GM12878 (cell line): ENCODE results near the gene SERTAD1. TPM values are rescaled to one million over a fixed set of nuclear protein-coding genes. Genes with fewer than 3 reads are reported as not detected.

Experiments
- BHLHE40 ChIP-seq, 2 experiments: fragments of 450-650 bp in 1 of 2; IDR thresholded peaks; 2 replicates each; pipeline ENCODE4 v1.6.1; 2011 to 2017; ENCODE audit warnings: low read depth in 2 of 2, borderline replicate concordance in 1 of 2, improper control_type of control experiment in 1 of 2, low read length in 1 of 2, mild to moderate bottlenecking in 1 of 2
- BRCA1 ChIP-seq: IDR thresholded peaks from 2 replicates; pipeline ENCODE4 v1.6.1; 2011; ENCODE audit warnings: low read depth, low read length, improper control_type of control experiment
- CHD4 ChIP-seq: fragments of 200-600 bp; sonication (generic); IDR thresholded peaks from 2 replicates; pipeline ENCODE4 v1.6.1; 2016; ENCODE audit warnings: mild to moderate bottlenecking
- PAX5 ChIP-seq: IDR thresholded peaks from 2 replicates; pipeline ENCODE4 v1.6.1; 2011; ENCODE audit warnings: low read depth, low read length, borderline replicate concordance
- RBBP5 ChIP-seq: fragments of 200-600 bp; sonication (generic); conservative IDR thresholded peaks from 2 replicates; pipeline ENCODE4 v1.6.1; 2016
- SMAD1 ChIP-seq: fragments of 450-650 bp; IDR thresholded peaks from 2 replicates; pipeline ENCODE4 v1.6.1; 2018; ENCODE audit warnings: mild to moderate bottlenecking, low read depth; ENCODE audit not compliant: partially characterized antibody
- SP1 ChIP-seq: IDR thresholded peaks from one replicate; pipeline ENCODE4 v1.6.1; 2011; ENCODE audit warnings: low read depth, low read length
- TARDBP ChIP-seq: IDR thresholded peaks from 2 replicates; pipeline ENCODE4 v1.6.1; 2016; ENCODE audit warnings: borderline replicate concordance
- TCF7 ChIP-seq: IDR thresholded peaks from 2 replicates; pipeline ENCODE4 v1.6.1; 2014; ENCODE audit warnings: antibody characterized with exemption, borderline replicate concordance
- ZNF622 ChIP-seq: fragments of 450-650 bp; IDR thresholded peaks from 2 replicates; pipeline ENCODE4 v1.6.1; 2017; ENCODE audit warnings: mild to moderate bottlenecking, inconsistent platforms
- ZZZ3 ChIP-seq: IDR thresholded peaks from 2 replicates; pipeline ENCODE4 v1.6.1; 2011; ENCODE audit warnings: low read depth; ENCODE audit not compliant: control insufficient read depth, insufficient read length
- polyA plus RNA-seq, 11 experiments: library from polyadenylated mRNA; depleted of rRNA in 4 of 11; unstranded in 6 of 11; stranded (reverse) in 5 of 11; fragments of >200 nt; fragmentation: Nextera tagmentation in 4 of 11; fragmentation: Illumina TruSeq in 1 of 11; extraction: Ambion mirVana in 4 of 11; extraction: Trizol in 1 of 11; gene quantifications; 1 replicate in 1 of 11; 2 replicates in 10 of 11; pipeline versions ENCODE4 v1.2.1 to v1.2.3, GENCODE V29; 2011 to 2016; ENCODE audit warnings: inconsistent platforms in 2 of 11, missing spikeins in 2 of 11, low read depth in 1 of 11
- total RNA-seq, 4 experiments: library from RNA; depleted of rRNA in 3 of 4; stranded (reverse); fragments of >200 nt in 3 of 4; fragmentation: Illumina TruSeq in 1 of 4; extraction: Trizol in 1 of 4; gene quantifications; 2 replicates each; pipeline versions ENCODE4 v1.2.1 to v1.2.3, GENCODE V29; 2013 to 2021
- TF ChIP-seq, protein P1 (sequence below): fragments of 150-350 bp; IDR thresholded peaks from 2 replicates; pipeline ENCODE4 v1.6.1; 2016; ENCODE audit warnings: low read depth, low read length
- TF ChIP-seq, protein P2 (sequence below): fragments of 450-650 bp; IDR thresholded peaks from 2 replicates; pipeline ENCODE4 v1.6.1; 2017; ENCODE audit warnings: borderline replicate concordance
- TF ChIP-seq, protein P3 (sequence below), 3 experiments: IDR thresholded peaks in 2 of 3; conservative IDR thresholded peaks in 1 of 3; 2 replicates each; pipeline ENCODE4 v1.5.1; 2011; ENCODE audit warnings: low read depth in 3 of 3, low read length in 3 of 3, mild to moderate bottlenecking in 3 of 3, control low read depth in 2 of 3, moderate library complexity in 2 of 3, inconsistent platforms in 1 of 3, mixed read lengths in 1 of 3; ENCODE audit not compliant: control insufficient read depth in 2 of 3, insufficient read depth in 1 of 3; ENCODE audit errors: extremely low read depth in 1 of 3
- TF ChIP-seq, protein P4 (sequence below): fragments of 450-650 bp; IDR thresholded peaks from 2 replicates; pipeline ENCODE4 v1.6.1; 2017; ENCODE audit warnings: mild to moderate bottlenecking
- TF ChIP-seq, protein P5 (sequence below): IDR thresholded peaks from 2 replicates; pipeline ENCODE4 v1.6.1; 2012; ENCODE audit warnings: mild to moderate bottlenecking, low read depth, low read length

Gene SERTAD1
- total and polyA plus RNA-seq, 10 of the 15 experiments (the other 5 are each of a cell fraction or from before 2014, with no cell fraction given), result 0.23 to 14.2 (median 8.0) TPM

DNA sequence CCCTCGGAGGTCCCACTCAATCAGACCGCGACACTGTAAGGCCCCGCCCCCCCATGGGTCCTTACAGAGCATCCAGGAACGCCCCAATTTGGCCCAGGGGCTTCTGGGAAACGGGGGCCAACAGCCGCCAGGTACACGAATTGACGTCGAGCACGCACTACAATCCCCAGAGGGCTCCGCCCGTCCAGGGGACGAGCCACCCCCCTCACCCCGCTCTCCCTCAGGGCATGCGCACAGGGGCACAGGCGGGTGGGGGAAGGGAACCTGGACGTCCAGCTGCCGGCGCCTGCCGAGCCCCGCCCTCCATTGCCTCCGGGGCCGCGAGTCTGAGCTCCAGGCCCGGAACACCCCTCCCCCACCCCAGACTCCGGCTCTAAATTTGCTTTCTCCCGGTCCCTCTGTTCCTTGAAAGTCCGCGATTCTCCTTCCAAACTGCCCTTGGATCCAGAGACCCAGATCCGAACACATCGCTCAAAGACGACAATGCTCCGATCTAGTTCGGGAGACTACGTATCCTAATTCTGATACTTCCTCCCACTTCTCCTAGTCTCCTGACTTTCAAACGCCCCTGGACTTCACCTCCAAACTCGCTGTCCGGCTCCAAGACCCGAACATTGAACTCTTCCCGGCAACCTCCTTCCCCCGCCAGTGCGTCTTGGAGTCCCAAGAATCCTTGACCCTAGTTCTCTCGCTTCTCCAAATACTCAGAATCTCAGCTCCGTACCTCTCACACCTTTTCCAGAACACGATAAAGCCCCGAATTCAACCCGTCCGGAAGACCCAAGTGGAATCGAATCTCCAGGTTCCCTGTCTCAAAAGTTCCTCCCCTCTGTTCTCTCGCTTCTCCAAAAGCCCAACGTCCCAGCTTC, 17.6 kb upstream of the SERTAD1 start (continued):
- TF ChIP-seq, protein P1, sequence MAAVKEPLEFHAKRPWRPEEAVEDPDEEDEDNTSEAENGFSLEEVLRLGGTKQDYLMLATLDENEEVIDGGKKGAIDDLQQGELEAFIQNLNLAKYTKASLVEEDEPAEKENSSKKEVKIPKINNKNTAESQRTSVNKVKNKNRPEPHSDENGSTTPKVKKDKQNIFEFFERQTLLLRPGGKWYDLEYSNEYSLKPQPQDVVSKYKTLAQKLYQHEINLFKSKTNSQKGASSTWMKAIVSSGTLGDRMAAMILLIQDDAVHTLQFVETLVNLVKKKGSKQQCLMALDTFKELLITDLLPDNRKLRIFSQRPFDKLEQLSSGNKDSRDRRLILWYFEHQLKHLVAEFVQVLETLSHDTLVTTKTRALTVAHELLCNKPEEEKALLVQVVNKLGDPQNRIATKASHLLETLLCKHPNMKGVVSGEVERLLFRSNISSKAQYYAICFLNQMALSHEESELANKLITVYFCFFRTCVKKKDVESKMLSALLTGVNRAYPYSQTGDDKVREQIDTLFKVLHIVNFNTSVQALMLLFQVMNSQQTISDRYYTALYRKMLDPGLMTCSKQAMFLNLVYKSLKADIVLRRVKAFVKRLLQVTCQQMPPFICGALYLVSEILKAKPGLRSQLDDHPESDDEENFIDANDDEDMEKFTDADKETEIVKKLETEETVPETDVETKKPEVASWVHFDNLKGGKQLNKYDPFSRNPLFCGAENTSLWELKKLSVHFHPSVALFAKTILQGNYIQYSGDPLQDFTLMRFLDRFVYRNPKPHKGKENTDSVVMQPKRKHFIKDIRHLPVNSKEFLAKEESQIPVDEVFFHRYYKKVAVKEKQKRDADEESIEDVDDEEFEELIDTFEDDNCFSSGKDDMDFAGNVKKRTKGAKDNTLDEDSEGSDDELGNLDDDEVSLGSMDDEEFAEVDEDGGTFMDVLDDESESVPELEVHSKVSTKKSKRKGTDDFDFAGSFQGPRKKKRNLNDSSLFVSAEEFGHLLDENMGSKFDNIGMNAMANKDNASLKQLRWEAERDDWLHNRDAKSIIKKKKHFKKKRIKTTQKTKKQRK, result no peak
- TF ChIP-seq RBBP5, result no peak
- TF ChIP-seq ZZZ3, result no peak
- TF ChIP-seq, protein P2, sequence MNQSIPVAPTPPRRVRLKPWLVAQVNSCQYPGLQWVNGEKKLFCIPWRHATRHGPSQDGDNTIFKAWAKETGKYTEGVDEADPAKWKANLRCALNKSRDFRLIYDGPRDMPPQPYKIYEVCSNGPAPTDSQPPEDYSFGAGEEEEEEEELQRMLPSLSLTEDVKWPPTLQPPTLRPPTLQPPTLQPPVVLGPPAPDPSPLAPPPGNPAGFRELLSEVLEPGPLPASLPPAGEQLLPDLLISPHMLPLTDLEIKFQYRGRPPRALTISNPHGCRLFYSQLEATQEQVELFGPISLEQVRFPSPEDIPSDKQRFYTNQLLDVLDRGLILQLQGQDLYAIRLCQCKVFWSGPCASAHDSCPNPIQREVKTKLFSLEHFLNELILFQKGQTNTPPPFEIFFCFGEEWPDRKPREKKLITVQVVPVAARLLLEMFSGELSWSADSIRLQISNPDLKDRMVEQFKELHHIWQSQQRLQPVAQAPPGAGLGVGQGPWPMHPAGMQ, result no peak
- peak; percentile 84 for TF ChIP-seq SP1
- TF ChIP-seq TARDBP, result peak; percentile 89; the same call in 1 of the 2 replicates
- no peak for TF ChIP-seq ZNF622
- TF ChIP-seq PAX5, result peak; percentile 60; the same call in 1 of the 2 replicates
- TF ChIP-seq BHLHE40 (IDR thresholded peaks at IDR 0.05; ENCODE audit: borderline replicate concordance in 1 of 2, low read depth in 2 of 2, low read length in 1 of 2), result peak; percentile 49 to 82; a peak in 3 of 4 replicates
- TF ChIP-seq BRCA1, result no peak
- no peak for TF ChIP-seq CHD4
- TF ChIP-seq, protein P3, sequence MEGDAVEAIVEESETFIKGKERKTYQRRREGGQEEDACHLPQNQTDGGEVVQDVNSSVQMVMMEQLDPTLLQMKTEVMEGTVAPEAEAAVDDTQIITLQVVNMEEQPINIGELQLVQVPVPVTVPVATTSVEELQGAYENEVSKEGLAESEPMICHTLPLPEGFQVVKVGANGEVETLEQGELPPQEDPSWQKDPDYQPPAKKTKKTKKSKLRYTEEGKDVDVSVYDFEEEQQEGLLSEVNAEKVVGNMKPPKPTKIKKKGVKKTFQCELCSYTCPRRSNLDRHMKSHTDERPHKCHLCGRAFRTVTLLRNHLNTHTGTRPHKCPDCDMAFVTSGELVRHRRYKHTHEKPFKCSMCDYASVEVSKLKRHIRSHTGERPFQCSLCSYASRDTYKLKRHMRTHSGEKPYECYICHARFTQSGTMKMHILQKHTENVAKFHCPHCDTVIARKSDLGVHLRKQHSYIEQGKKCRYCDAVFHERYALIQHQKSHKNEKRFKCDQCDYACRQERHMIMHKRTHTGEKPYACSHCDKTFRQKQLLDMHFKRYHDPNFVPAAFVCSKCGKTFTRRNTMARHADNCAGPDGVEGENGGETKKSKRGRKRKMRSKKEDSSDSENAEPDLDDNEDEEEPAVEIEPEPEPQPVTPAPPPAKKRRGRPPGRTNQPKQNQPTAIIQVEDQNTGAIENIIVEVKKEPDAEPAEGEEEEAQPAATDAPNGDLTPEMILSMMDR (IDR thresholded peaks at IDR 0.05 in 2 of 3, conservative IDR thresholded peaks at IDR 0.05 in 1 of 3; ENCODE audit: control insufficient read depth in 2 of 3, extremely low read depth in 1 of 3, insufficient read depth in 1 of 3, low read depth in 3 of 3, low read length in 3 of 3), result no peak
- no peak for TF ChIP-seq SMAD1
- no peak for TF ChIP-seq TCF7
- TF ChIP-seq, protein P4, sequence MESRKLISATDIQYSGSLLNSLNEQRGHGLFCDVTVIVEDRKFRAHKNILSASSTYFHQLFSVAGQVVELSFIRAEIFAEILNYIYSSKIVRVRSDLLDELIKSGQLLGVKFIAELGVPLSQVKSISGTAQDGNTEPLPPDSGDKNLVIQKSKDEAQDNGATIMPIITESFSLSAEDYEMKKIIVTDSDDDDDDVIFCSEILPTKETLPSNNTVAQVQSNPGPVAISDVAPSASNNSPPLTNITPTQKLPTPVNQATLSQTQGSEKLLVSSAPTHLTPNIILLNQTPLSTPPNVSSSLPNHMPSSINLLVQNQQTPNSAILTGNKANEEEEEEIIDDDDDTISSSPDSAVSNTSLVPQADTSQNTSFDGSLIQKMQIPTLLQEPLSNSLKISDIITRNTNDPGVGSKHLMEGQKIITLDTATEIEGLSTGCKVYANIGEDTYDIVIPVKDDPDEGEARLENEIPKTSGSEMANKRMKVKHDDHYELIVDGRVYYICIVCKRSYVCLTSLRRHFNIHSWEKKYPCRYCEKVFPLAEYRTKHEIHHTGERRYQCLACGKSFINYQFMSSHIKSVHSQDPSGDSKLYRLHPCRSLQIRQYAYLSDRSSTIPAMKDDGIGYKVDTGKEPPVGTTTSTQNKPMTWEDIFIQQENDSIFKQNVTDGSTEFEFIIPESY, result no peak
- TF ChIP-seq, protein P5, sequence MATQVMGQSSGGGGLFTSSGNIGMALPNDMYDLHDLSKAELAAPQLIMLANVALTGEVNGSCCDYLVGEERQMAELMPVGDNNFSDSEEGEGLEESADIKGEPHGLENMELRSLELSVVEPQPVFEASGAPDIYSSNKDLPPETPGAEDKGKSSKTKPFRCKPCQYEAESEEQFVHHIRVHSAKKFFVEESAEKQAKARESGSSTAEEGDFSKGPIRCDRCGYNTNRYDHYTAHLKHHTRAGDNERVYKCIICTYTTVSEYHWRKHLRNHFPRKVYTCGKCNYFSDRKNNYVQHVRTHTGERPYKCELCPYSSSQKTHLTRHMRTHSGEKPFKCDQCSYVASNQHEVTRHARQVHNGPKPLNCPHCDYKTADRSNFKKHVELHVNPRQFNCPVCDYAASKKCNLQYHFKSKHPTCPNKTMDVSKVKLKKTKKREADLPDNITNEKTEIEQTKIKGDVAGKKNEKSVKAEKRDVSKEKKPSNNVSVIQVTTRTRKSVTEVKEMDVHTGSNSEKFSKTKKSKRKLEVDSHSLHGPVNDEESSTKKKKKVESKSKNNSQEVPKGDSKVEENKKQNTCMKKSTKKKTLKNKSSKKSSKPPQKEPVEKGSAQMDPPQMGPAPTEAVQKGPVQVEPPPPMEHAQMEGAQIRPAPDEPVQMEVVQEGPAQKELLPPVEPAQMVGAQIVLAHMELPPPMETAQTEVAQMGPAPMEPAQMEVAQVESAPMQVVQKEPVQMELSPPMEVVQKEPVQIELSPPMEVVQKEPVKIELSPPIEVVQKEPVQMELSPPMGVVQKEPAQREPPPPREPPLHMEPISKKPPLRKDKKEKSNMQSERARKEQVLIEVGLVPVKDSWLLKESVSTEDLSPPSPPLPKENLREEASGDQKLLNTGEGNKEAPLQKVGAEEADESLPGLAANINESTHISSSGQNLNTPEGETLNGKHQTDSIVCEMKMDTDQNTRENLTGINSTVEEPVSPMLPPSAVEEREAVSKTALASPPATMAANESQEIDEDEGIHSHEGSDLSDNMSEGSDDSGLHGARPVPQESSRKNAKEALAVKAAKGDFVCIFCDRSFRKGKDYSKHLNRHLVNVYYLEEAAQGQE, result no peak
